ENCODE results near the gene PXMP2. TPM values are rescaled to one million over a fixed set of nuclear protein-coding genes. Genes with fewer than 3 reads are reported as not detected.

PXMP2 gene
- total RNA-seq, 4 donors from 2014 or later: 25.7 to 57.6 (median 38.4) TPM

- no peaks in the 10 kb centered on the region for H3K9me3 ChIP-seq
- H3K36me3 ChIP-seq: peaks cover under 1 to 25% of the 10 kb centered on the region in 2 donors
- TF ChIP-seq POLR2A (IDR thresholded peaks at IDR 0.05): no peak
- TF ChIP-seq CTCF (IDR thresholded peaks at IDR 0.05): no peak
- WGBS, 2 donors: 94 to 99% methylated on average over 10 of the region's 10 CpGs
- DNase-seq: no peak
- no peaks in the 10 kb centered on the region for H3K4me1 ChIP-seq
- no peak overlapping the region for H3K27ac ChIP-seq
- H3K4me3 ChIP-seq (replicated peaks in 1 of 3): no peak overlapping the region
- intact Hi-C loops (cut with DNase I): no loop called here
- no peaks in the 10 kb centered on the region for H3K27me3 ChIP-seq
These were observed 39.5 kb upstream of the PXMP2 start for GRCh38 chr12:132647858-132648257.

GRCh38 chr12:132648616-132649225, 38.7 kb upstream of the PXMP2 start:
- intact Hi-C loops (cut with DNase I): no loop called here
- WGBS, 2 donors: 95 to 97% methylated on average over 23 of the region's 24 CpGs
- peaks cover 0 to 20% of the 10 kb centered on the region in 2 donors for H3K36me3 ChIP-seq
- H3K4me1 ChIP-seq: no peaks in the 10 kb centered on the region
- H3K27me3 ChIP-seq: no peaks in the 10 kb centered on the region
- TF ChIP-seq CTCF (IDR thresholded peaks at IDR 0.05) (no peak), POLR2A (IDR thresholded peaks at IDR 0.05) (no peak)
- H3K4me3 ChIP-seq (replicated peaks in 1 of 3): no peak overlapping the region
- H3K9me3 ChIP-seq: no peaks in the 10 kb centered on the region
- no peak overlapping the region for H3K27ac ChIP-seq
- DNase-seq: no peak

GRCh38 chr12:132649226-132649945, 38.0 kb upstream of the PXMP2 start:
- intact Hi-C loops (cut with DNase I): no loop called here

DNA sequence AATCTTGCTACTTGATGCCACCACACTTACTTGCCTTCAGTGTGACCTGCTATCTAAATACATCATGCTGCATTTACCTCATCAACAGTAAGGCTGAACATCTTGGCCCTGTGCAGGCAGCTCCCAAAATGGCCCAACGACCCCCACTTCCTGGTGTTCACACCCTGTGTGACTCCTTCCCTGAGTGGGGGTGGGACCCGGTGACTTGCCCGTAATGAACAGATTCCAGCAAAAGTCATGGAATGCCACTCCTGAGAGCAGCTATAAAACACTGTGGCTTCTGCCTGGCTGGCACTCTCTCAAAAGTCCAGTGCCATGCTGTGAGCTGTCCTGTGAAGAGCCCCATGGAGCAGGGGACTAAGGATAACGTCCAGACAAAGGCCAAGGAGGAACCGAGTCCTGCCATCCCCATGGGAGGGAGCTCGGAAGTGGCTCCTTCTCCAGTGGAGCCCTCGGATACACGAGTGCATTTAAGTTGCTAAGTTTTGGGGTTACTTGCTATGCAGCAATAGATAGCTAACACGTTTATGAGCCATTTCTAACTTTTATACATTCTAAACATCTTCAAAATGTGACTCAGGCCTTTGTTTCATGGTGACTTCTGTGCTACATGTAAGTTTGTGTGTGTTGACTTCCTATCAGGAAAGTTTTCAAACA, 35.8 kb upstream of the PXMP2 start:
- Histone ChIP-seq H3K27ac (no peak overlapping the region), H3K36me3 (peaks cover 3 to 25% of the 10 kb centered on the region in 2 donors), H3K9me3 (no peaks in the 10 kb centered on the region), H3K27me3 (no peaks in the 10 kb centered on the region), H3K4me3 (replicated peaks in 1 of 3) (no peak overlapping the region), H3K4me1 (no peaks in the 10 kb centered on the region)
- intact Hi-C loops (cut with DNase I): no loop called here
- 82 to 83% methylated on average over 9 of the region's 9 CpGs for WGBS, 2 donors
- TF ChIP-seq CTCF (IDR thresholded peaks at IDR 0.05) (no peak), POLR2A (IDR thresholded peaks at IDR 0.05) (no peak)
- DNase-seq: no peak

More at GRCh38 chr12:132649226-132649945, 38.0 kb upstream of the PXMP2 start:
- 93 to 95% methylated on average over 9 to 20 of the region's 27 CpGs for WGBS, 2 donors
- no peak for DNase-seq
- Histone ChIP-seq H3K4me1 (no peaks in the 10 kb centered on the region), H3K27me3 (no peaks in the 10 kb centered on the region), H3K4me3 (replicated peaks in 1 of 3) (no peak overlapping the region), H3K9me3 (no peaks in the 10 kb centered on the region), H3K27ac (no peak overlapping the region), H3K36me3 (peaks cover 0 to 21% of the 10 kb centered on the region in 2 donors)
- TF ChIP-seq CTCF (IDR thresholded peaks at IDR 0.05): no peak
- TF ChIP-seq POLR2A (IDR thresholded peaks at IDR 0.05): no peak

Measured in thyroid gland (tissue), 4 donors.